NCI-H524 (cell line): ENCODE results near the gene UQCR10.

Source experiments
- DNase-seq, 2 experiments: peaks; one replicate each; lab custom pipeline; 2025; lab: John Stamatoyannopoulos, UW

Gene UQCR10

DNA sequence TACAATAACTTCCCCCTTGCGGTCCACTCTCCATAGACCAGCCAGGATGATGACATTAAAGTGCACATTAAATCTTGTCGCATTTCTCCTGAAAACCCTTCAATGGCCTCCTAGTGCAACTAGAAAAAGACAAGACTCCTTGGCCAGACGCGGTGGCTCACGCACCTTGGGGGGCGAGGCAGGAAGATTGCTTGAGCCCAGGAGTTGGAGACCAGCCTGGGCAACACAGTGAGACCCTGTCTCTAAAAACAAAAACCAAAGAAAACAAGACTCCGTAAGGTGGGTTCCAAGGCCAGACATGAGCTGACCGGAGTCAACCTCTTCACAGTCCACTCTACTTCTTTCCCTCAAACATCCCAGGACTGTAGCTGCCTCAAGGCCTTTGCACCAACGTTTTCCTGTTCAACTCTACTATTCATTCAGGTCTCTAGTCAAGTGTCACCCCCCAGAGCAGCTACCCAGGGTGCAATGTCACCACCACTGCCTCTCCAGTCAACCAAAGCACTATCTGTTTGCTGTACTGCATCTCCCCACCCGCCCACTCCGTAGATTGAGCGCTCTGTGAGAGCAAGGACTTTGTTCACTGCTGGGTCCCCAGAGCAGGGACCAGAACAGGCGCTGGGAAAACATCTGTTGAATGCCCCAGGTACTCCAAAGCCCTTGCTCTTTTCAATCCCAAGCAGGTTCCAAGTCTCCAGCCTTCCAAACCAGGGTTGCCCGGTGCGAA, 1.1 kb upstream of the UQCR10 start:
- peak in 1 of 2 experiments; percentile 29 for DNase-seq

DNA sequence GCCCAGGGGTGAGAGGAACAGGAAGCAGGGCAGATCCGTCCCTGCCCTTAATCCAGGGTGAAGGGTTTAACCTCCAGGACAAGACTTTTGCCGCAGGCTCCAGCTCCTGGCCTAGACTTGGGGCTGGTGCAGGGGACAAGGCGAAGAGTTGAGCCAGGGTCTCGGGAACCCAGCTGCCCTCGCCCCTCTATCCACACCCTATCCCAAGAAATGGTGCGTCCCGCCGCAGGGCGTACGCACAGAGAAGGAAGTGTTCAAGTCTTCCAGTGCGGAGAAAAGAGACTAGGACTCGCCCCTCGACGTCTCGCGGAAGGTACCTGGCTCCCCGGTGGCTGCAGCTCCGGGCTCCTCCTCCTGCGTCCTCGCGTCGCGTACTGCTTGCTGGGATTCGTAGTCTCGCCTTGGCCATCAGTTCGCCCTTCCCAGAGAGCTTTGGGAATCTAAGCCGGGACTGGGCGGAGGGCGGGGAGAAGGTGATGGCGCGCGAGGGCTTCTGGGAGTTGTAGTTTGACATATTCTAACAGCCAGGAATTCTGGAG, 468 bp upstream of the UQCR10 start, which contains the start of gene ZMAT5:
ZMAT5 (minus strand) TSS at position 376 of the 539 bp plus-strand sequence. CDS start 18,463 bp downstream, outside the sequence.
- DNase-seq, result peak; percentile 94 to 97

DNA sequence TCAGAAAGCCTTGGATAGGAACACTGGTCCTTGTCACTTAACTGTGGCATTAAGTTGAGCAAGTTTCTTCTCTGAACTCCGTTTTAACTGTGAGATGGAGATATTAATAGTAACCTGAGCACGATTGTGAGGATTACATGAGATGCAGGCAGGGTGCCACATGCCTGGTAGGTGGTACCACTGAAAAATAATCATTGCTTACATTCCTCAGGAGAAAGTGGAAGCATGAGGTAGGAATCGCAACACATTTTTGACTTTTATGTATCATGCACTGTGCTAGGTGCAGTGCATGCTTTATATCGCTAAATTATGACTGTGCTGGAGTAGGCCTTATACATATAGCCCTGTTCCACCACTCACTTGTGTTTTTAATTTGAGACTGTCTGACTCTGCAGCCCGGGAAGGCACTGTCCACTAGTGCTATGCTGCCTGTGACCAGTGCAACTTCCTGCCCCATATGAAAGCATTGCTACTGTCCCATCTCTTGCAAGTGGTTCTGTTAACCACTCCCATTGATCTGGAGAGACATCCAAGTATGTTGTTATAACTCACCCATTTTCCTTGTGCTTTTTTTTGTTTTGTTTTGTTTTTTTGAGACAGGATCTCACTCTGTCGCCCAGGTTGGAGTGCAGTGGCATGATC, 1.0 kb downstream of the UQCR10 start:
- DNase-seq, result no peak

DNA sequence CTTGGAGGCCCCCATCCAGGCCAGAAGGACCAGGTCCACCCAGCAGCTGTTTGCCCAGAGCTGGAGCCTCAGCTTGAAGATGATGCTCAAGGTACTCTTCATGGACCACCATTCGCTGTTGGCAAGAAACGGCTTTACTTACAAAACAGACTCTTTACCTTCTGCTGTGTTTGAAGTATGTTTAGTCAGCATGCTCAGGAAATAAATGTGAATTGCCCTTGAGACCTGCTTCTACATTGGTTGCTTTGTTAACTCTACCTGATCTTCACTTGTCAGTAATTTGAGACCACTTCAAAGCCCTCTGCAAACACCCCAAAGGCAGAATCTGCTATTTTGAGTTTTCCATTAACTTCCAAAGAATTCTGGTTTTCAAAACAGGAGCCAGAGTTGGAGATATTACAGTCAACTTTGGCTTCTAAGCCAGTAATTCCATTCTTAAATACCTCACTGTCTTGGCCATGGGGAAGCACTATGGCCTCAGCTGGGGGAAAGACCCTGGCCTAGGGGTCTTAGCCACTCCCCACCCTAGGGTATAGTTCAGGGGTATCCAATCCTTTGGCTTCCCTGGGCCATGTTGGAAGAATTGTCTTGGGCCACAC, 2.7 kb downstream of the UQCR10 start:
- no peak for DNase-seq

DNA sequence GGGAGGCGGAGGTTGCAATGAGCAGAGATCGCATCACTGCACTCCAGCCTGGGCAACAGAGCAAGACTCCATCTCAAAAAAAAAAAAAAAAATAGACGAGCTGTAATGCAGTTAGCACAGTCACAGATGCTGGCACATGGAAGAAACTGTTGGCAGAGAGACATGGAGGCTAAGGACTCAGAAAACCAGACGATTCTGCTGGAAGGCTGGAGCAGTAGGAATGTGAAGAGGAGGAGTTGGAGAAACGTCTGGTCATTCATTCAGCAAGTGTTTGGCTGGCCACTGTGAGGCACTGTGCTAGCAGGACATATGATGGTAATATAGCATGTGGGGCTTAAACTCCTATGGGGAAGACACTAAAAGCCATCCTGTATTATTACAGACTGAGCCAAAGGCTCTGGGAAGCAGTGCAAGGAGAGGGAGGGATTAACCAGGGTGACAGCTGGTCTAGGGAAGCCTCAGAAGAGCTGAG, 5.0 kb downstream of the UQCR10 start:
- peak; percentile 98 to 99 for DNase-seq

DNA sequence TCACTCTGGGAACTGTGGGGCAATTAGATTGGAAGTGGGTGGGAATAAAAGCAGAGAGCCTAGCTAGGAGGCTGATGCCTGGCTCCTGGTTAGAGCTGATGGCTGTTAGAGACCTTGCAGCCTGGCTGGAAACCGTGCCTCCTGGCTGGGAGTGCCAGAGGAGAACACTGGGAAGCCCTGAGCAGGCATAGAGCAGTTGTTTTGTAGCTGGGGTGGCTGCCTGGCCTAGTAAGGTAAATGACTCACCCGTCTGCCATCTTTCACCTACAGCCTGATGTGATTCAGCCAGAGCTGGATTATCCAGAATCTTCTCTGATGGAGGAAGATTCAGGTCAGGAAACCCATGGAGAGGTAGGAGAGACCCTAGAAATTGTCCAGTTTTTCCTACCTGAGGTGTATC, 6.1 kb downstream of the UQCR10 start:
- no peak for DNase-seq

DNA sequence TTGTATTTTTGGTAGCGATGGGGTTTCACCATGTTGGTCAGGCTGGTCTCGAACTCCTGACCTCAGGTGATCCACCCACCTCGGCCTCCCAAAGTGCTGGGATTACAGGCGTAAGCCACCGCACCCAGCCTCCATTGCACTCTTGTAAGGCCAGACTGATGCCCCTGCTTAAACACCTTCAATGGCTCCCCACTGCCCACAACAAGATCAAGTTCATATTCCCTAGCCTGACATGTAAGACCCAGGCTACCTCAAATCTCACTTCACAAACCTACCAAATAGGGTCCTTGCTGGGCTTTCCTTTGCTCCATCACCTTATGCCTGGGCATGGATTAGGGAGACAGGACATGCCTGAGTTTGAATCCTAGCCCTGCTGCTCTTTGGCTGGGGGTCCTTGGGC, 13.1 kb downstream of the UQCR10 start:
- DNase-seq, result no peak

DNA sequence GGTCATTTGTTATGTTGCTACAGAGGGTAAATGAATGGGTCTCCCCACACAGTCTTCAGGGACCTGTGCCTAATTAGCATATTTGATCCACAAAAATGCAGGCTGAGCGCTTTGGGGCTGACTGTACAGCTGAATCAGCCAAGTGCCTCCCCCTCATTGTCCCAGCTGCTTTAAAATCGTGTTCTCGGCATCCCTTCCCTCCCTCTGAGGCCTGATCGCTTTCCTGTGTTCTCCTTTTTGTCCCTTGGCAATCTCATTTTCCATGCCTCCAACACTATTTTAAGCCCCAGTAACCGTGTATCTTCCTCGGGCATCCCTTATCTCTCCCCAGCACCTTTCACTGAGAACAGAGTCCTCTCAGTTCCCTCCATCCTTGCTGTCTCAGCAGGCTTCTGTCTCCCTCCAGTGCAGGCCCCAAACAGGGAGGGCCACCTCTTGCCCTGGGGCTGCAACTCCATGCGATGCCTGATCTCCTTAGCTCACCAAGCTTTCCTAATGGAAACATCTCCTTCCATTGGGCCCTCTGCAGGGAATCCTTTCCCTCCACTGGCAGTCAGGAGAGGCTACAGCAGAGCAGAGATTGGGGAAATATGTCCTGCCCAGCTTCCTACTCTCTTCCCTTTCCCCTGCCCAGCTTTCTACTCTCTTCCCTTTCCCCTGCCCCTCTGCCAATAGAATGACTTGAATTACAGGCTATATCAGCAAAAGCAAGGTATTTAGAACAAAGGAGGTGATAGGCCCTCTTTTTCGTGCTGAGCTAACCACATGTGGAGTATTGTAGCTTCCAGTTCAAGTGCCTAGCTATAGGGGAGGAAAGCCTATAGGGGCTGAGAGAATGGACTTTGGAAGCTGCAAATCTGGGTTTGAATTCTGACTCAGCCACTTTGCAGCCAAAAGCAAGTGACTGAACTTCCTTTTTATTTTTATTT, 13.8 kb downstream of the UQCR10 start:
- no peak for DNase-seq

DNA sequence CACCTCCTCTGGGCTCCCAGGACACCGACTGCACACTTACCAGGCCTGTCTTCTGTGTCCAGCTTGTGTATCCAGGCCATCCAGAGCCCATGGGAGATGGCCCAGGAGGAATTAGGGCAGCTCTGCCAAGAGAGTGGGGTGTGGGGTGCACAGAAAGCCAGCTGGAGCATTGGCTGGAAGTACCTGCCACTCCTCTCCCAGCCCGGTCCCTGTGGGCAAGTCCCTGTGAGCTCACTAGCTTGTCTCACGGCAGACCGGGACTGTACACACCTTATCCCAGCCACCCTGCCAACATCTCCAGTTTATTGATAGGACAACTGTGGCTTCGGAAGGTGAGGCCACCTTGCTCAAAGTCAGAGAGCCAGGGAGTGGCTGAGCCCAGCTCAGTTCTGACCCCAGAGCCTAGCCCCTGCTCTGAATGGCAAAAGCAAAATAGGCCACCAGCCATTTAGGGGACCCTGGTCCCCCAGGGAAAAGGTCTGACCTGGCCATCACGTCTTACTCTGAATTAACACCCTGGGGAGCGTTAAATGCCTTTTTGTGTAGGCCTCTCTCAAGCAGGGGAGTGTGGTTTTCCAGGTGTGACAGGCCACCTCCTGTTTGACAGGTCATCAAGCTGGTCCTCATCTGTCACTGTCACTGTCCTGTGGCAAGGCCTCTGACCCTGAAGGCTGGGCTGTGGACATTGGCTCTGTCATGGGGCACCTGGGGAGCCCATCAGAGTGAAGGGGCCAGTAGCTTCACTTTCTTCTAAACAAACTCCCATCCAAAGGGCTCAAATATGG, 15.1 kb downstream of the UQCR10 start:
- DNase-seq, result no peak

DNA sequence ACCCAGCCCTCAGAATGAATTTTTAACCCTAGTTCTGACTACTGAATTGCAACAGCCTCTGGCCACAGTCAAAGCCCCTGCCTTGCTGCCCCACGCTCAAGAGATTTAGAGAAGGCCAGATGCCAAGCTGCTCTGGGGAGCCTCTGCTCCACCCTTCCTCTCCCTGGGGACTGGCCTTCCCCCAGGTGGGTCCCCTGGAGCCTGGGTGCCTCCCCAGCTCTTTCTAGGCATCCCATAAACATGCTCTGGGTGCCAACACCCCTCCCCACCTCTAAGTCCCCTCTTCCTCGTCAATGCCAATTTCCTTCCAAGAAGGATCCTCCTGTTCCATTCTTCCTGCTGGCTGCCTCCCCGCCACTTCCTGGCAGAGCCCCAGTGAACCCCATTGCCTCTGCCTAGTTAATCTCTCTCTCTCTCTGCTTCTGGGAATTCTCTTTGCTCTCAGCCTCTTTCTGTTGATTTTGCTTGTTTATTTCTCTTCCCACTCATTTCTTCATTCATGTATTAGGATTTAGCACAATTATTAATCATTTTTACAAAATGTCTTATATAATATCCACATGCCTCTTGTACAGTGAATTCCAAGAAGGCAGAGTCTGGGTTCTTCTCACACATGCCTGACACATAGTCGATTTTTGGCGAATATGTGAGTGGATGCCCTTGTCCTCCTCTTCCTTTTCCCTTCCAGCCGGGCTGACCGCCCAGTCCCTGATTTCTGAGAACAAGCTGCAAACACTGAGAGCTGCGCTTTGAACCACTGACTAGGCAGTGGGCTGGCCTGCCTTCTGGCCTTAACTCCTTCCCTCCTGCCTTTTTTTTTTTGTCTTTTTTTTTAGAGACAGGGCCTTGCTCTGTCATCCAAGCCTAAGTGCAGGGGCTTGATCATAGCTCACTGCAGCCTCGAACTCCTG, 17.5 kb downstream of the UQCR10 start:
- DNase-seq, result peak in 1 of 2 experiments; percentile 7

DNA sequence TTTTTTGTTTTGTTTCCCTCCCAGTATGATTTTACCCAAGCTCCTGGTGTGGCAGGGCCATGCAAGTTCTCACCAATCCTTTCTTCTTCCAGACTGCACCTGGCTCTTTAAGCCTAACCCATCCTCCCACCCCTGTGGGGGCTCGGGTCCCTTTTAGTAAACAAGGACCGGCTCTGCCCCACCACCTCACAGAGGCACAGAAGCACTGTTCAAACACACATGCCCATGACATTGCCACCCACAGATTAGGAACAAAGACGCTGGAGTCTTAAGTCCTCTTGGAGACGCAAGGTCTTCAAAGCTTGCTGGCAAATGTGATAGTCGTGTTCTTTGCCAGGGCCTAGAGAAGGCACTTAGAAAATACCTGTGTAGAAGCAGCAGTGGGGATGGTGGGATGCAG, 18.9 kb downstream of the UQCR10 start:
- DNase-seq, result no peak

DNA sequence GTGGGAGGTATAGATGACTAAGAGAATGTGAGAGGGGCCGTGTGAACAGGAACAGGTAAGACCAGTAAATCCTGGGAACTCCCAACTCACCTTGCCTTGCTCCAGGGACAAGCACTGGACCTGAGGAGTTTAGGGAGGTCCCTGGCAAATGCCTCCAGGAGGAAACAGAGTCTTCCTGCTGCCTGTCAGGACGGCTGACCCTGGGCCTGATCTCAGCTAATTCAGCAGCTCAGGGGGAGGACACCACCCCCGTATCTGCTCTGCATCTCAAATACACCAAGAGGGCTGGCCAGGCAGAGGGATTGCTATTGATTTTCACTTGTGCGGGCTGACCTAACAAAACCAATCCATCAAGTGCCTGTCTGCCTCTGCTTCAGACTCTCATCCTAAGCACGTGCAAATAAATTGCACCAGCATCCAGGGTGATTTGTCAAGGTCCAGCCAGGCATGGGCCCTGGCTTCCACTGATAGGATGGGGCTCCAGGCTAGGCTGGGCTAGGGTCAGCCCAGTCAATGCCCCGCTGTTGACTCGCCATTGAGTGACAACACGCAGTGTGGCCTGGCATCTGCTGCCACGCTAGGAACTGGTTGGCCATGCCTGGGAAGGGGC, 20.3 kb downstream of the UQCR10 start:
- DNase-seq, result no peak

DNA sequence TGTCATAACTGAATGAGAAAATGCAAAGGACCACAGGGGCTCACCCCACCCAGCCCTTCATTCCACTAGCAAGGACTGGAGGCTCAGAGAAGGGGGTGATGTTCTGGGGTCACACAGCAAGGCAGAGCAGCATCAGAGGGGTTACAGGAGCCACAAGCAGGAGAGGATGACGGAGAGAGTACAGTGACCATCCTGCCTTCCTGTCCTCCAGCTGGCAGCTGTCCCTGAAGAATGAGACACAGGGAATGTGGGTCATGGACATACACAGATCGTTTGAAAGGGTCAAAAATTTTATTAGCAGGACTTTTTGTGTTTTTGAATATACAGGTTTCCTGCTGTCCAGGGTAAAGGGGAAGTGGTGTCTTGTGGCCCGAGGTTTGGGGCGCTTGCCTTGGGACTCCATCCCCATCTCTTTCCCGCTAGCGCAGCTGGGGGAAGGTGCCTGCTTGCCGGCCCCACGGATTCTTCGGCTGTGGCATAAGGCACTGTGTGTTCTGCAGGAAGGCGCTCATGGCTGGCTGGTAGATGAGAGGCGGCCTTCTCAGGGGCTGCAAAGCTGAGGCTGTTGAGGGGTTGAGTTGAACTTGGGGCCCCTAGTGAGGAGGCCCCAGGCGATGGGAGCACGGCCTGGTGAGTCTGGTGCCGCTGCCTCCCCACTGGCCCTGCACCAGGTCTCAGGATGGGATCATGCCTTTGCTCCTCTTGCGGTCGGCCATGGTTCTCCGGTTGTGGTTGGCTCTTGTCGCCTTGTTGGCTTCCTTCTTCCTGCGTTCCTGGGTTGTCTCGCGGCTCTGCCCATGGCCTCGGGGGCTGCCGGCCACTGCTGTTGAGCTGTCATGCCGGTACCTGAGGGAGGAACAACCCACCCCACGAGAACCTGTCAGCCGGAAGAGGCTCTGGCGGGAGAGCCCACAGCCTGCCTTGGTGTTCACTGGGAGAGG, 21.4 kb downstream of the UQCR10 start:
- DNase-seq, result no peak

DNA sequence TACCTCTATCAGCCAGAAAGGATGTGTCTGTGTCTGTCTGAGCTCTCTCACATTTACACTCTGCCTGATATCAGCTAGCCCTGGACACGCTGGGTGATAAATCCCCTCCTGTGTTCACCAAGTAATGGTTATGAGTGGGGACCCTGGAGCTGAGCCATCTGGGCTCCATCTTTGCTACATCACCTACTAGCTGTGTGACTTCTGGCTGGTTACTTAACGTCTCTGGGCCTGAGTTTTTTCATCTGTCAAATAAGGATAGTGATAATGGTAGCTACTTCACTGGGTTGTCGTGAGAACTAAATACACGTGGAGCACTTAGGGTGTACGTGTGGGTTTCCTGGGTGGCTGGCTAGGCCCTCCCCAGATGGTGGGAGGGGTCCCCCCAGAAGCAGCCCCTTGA, 22.9 kb downstream of the UQCR10 start:
- no peak for DNase-seq

DNA sequence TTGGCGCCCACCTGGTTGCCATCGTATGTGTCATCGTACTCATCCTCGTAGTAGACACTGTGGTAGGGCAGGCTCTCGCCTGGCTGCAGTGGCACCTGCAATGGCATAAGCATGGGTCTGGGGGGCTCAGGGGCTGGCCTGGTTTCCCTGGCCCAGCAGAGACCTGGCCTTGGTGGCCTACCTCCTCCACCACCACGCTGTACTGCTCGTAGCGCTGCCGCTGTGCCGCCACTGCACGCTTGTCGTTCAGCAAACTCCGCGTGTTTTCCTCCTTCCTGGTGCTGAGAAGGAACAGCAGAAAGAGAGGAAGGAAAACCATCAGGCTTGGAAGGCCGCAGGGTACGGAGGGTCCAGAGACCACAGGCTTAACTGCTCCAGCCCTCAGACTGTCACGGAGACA, 26.2 kb downstream of the UQCR10 start:
- DNase-seq, result no peak

DNA sequence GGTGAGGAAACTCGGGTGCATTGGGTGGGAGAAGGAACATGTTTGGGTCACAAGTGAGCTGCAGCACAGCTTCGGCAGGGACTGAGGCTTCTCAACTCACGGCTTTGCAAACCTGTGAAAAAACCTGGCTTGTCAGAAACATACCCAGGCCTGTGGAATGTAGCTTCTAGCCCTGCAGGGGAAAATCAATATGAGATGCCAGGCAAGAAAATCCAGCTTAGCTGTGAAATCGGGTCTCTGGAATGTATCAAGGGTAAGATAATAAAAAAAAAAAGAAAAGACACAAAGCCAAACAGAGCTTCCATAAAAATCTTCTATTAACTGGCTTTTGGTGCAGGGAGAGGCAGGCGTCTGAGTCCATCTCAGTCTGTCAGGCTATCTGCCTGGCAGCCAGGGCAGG, 28.5 kb downstream of the UQCR10 start:
- DNase-seq, result no peak

DNA sequence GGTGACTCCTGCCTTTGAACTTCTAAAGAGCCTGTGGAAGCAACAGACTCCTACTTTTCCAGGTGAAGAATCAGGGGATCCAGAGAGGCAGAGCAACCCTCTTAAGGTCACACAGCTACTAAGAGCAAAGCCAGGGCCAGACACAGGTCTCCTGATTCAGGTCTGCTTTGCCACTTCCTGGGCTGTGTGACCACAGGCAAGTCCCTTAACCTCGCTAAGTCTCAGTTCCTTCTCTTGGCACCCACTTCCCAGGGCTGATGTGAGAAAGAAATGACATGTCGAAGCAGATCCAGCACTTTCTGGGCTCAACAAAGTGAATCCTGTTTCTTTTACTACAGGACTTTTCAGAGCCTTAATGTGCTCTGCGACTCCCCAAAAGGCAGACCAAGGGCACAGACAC, 30.2 kb downstream of the UQCR10 start:
- DNase-seq, result no peak

DNA sequence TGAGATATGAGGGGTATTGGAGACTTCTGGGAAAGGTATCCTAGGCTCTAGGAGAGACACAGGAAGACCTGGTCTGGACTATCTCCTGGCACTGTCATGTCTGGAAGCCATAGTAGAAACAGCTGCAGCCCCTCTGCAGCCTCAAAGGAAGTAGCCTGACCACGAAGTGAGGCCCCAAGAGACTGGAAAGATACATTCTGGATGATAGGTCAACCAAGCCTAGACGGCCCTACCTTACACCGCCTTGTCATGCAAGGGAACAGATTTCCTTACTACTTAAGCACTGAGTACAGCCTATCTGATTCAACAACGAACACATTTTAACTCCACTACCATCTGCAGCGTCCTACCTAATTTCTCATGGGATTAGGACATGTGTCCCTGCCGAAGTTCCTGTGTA, 31.1 kb downstream of the UQCR10 start:
- DNase-seq, result no peak
